Measurements from ENCODE around the gene UBQLN1.

The UBQLN1 gene

DNA sequence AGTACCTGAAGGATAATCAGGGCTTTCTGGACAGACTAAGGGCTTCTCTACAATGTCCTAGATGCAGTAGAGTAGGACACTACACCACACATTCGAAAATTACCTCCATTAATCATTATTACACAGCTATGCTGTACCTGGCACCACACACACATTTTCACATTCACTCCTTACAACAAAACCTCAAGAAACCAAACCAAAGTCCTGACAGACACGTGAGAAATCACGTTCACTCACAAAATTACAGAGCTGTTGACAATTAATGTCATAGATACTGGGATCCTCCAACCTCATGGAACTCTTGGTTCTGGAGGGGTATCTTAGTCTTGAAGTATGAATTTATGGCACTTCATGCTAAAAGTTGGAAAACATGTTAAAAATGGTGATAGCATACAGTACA, 16.3 kb downstream of the UBQLN1 start:
- Histone ChIP-seq H3K4me3 (ENCODE audit: extremely low read depth, insufficient read depth, low read length, poor library complexity, severe bottlenecking) (no peak overlapping the region), H3K27ac (ENCODE audit: low read depth, low read length, severe bottlenecking) (no peak overlapping the region), H3K36me3 (ENCODE audit: control insufficient read depth, insufficient read depth, low read length) (peaks cover 4% of the 10 kb centered on the region), H3K4me1 (ENCODE audit: control insufficient read depth, insufficient read depth, low read length, poor library complexity, severe bottlenecking) (no peaks in the 10 kb centered on the region), H3K9me3 (ENCODE audit: control insufficient read depth, low read length) (no peaks in the 10 kb centered on the region)
- 100% methylated on average over 1 of the region's 3 CpGs for WGBS, 2 experiments (ENCODE audit: insufficient coverage in 2 of 2)

DNA sequence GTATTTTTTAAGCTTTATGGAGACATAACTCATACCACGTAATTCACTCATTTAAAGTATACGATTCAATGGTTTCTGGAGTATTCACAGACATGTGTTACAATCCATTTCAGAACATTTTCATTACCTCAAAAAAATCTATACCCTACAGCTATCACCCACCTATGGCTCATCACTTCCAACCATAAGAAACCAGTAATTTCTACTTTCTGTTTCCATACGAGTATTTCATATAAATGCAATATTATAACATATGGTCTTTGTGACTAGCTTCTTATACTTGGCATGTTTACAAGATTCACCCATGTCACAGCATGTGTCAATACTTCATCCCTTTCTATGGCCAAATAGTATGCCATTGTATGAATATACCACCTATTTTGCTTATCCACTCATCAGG, 18.8 kb downstream of the UBQLN1 start:
- Histone ChIP-seq H3K4me3 (ENCODE audit: extremely low read depth, insufficient read depth, low read length, poor library complexity, severe bottlenecking) (no peak overlapping the region), H3K36me3 (ENCODE audit: control insufficient read depth, insufficient read depth, low read length) (peaks cover 14% of the 10 kb centered on the region)
- WGBS, 2 experiments (ENCODE audit: insufficient coverage in 2 of 2): 83 to 93% methylated on average over 2 of the region's 3 CpGs

DNA sequence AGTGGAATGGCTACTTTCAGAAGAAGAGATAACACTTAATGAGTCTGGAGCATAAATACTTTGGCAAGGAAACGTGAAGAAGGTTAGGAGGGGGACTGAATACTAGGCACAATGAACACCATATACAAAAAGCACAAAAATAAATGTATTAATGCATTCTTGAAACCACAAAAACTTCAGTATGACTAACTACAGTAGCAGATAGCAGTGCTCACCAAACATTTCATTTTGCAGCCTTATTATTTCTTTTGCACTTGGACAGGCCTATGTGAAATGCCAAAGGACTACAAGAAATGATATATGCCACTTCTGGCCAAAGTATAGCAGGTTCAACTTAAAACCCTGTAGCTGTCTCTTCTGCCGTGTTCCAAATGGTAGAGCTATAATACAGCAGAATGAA, 26.3 kb downstream of the UBQLN1 start:
- H3K27ac ChIP-seq (ENCODE audit: low read depth, low read length, severe bottlenecking): no peak overlapping the region
- no peaks in the 10 kb centered on the region for H3K4me1 ChIP-seq (ENCODE audit: control insufficient read depth, insufficient read depth, low read length, poor library complexity, severe bottlenecking)
- no peaks in the 10 kb centered on the region for H3K9me3 ChIP-seq (ENCODE audit: control insufficient read depth, low read length)
- 67 to 75% methylated on average over 1 of the region's 2 CpGs for WGBS, 2 experiments (ENCODE audit: insufficient coverage in 2 of 2)
- peaks cover 66% of the 10 kb centered on the region for H3K36me3 ChIP-seq (ENCODE audit: control insufficient read depth, insufficient read depth, low read length)
- H3K4me3 ChIP-seq (ENCODE audit: extremely low read depth, insufficient read depth, low read length, poor library complexity, severe bottlenecking): no peak overlapping the region

More for the DNA sequence above, 18.8 kb downstream of the UBQLN1 start:
- H3K9me3 ChIP-seq (ENCODE audit: control insufficient read depth, low read length): no peaks in the 10 kb centered on the region
- H3K27ac ChIP-seq (ENCODE audit: low read depth, low read length, severe bottlenecking): no peak overlapping the region
- no peaks in the 10 kb centered on the region for H3K4me1 ChIP-seq (ENCODE audit: control insufficient read depth, insufficient read depth, low read length, poor library complexity, severe bottlenecking)

DNA sequence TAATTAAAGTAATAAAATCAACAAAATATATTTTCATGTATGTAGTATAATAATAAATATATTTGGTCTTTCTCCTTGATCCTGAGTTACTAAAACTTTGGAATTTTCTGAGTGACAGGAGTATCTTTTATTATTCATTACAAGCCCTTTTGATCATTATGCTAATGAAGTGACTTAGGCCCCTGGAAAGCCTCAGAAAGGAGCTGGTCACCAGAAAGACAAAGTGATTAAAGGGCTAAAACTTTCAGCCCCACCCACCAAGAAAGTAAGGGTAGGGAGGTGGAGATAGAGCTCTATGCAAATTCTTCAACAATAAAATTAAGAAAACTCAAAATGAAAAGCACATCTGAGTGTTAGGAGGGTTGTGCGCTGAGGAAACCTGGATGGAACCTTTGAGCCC, 27.5 kb downstream of the UBQLN1 start:
- no CpG with 5 or more reads among the region's 1 CpG for WGBS, 2 experiments (ENCODE audit: insufficient coverage in 2 of 2)

DNA sequence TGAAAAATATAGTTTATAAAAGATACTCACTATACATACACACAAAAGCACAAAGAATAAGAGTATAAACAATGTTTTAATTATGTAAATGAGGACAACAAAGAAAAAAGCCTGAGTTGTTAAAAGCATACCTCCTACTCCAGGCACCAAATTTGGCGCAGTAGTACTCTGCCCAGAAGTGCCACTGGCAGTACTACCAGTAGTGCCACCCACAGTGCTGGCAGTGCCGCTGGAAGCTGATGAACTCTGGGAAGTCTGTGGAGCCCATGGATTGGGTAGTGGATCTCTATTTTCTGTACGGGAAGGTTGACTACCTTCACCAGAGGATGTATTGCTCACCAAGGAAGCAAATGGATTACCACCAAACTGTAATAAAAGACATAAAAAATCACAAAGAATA, 30.2 kb downstream of the UBQLN1 start:
- no CpG with 5 or more reads among the region's 3 CpGs for WGBS, 2 experiments (ENCODE audit: insufficient coverage in 2 of 2)
- Histone ChIP-seq H3K4me3 (ENCODE audit: extremely low read depth, insufficient read depth, low read length, poor library complexity, severe bottlenecking) (no peak overlapping the region), H3K27ac (ENCODE audit: low read depth, low read length, severe bottlenecking) (no peak overlapping the region), H3K9me3 (ENCODE audit: control insufficient read depth, low read length) (no peaks in the 10 kb centered on the region), H3K36me3 (ENCODE audit: control insufficient read depth, insufficient read depth, low read length) (peaks cover 81% of the 10 kb centered on the region), H3K4me1 (ENCODE audit: control insufficient read depth, insufficient read depth, low read length, poor library complexity, severe bottlenecking) (no peaks in the 10 kb centered on the region)

More for the DNA sequence above, 27.5 kb downstream of the UBQLN1 start:
- Histone ChIP-seq H3K36me3 (ENCODE audit: control insufficient read depth, insufficient read depth, low read length) (peaks cover 75% of the 10 kb centered on the region), H3K27ac (ENCODE audit: low read depth, low read length, severe bottlenecking) (no peak overlapping the region), H3K4me3 (ENCODE audit: extremely low read depth, insufficient read depth, low read length, poor library complexity, severe bottlenecking) (no peak overlapping the region), H3K9me3 (ENCODE audit: control insufficient read depth, low read length) (no peaks in the 10 kb centered on the region), H3K4me1 (ENCODE audit: control insufficient read depth, insufficient read depth, low read length, poor library complexity, severe bottlenecking) (no peaks in the 10 kb centered on the region)

DNA sequence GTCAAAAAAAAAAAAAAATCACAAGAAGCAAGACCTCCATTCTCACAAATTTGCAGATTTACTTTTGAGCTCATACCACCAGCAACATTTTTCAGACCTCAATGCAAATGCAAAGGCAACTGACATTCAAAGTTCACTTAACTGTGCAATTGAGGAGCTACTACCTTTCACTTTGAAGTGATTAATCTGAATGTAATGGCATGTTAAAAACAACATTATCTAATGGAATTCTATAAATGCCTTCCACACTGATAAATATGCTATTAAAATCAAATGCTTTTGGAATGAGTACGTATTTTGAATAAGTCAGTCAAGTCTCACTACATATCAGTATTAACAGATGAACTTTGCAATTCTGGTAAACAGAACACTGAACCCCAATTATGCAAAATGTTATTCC, 32.3 kb downstream of the UBQLN1 start:
- H3K36me3 ChIP-seq (ENCODE audit: control insufficient read depth, insufficient read depth, low read length): peaks cover 73% of the 10 kb centered on the region

DNA sequence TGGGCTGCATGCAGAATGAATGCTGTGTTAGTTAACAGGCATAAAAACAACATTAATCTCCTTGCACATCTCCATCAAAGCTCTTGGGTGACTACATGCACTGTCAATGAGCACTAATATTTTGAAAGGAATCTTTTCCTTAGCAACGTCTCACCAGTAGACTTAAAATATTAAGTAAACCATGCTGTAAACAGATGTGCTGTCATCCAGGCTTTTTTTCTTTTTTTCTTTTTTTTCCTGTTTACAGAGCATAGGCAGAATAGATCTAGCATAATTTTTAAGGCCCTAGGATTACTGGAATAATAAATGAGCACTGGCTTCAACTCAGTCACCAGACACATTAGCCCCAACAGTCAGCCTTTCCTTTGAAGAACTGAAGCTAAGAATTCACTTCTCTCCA, 36.3 kb downstream of the UBQLN1 start:
- no peak overlapping the region for H3K4me3 ChIP-seq (ENCODE audit: extremely low read depth, insufficient read depth, low read length, poor library complexity, severe bottlenecking)
- 100% methylated on average over 1 of the region's 1 CpG; no CpG with 5 or more reads in 1 of the 2 experiments for WGBS, 2 experiments (ENCODE audit: insufficient coverage in 2 of 2)
- peaks cover 62% of the 10 kb centered on the region for H3K36me3 ChIP-seq (ENCODE audit: control insufficient read depth, insufficient read depth, low read length)
- H3K9me3 ChIP-seq (ENCODE audit: control insufficient read depth, low read length): no peaks in the 10 kb centered on the region
- no peaks in the 10 kb centered on the region for H3K4me1 ChIP-seq (ENCODE audit: control insufficient read depth, insufficient read depth, low read length, poor library complexity, severe bottlenecking)
- H3K27ac ChIP-seq (ENCODE audit: low read depth, low read length, severe bottlenecking): no peak overlapping the region

More for the DNA sequence above, 32.3 kb downstream of the UBQLN1 start:
- Histone ChIP-seq H3K27ac (ENCODE audit: low read depth, low read length, severe bottlenecking) (no peak overlapping the region), H3K4me3 (ENCODE audit: extremely low read depth, insufficient read depth, low read length, poor library complexity, severe bottlenecking) (no peak overlapping the region), H3K4me1 (ENCODE audit: control insufficient read depth, insufficient read depth, low read length, poor library complexity, severe bottlenecking) (no peaks in the 10 kb centered on the region), H3K9me3 (ENCODE audit: control insufficient read depth, low read length) (no peaks in the 10 kb centered on the region)
- 100% methylated on average over 1 of the region's 1 CpG; no CpG with 5 or more reads in 1 of the 2 experiments for WGBS, 2 experiments (ENCODE audit: insufficient coverage in 2 of 2)

DNA sequence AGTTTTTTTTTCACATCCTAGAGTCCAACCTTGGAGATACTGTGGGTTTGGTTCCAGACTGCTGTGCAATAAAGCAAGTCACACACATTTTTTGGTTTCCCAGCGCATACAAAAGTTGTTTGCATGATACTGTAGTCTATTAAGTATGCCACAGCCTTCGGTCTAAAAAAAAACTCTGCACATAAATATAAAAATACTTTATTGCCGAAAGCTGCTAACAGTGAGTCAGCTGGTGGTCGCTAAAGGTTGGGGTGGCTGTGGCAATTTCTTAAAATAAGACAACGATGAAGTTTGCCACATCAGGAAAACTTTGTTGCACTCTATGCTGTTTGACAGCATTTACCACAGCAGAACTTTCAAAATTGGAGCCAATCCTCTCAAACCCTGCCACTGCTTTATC, 37.4 kb downstream of the UBQLN1 start:
- Histone ChIP-seq H3K36me3 (ENCODE audit: control insufficient read depth, insufficient read depth, low read length) (peaks cover 64% of the 10 kb centered on the region), H3K9me3 (ENCODE audit: control insufficient read depth, low read length) (no peaks in the 10 kb centered on the region), H3K4me1 (ENCODE audit: control insufficient read depth, insufficient read depth, low read length, poor library complexity, severe bottlenecking) (no peaks in the 10 kb centered on the region), H3K27ac (ENCODE audit: low read depth, low read length, severe bottlenecking) (no peak overlapping the region), H3K4me3 (ENCODE audit: extremely low read depth, insufficient read depth, low read length, poor library complexity, severe bottlenecking) (no peak overlapping the region)
- WGBS, 2 experiments (ENCODE audit: insufficient coverage in 2 of 2): 82 to 83% methylated on average over 1 to 2 of the region's 5 CpGs

DNA sequence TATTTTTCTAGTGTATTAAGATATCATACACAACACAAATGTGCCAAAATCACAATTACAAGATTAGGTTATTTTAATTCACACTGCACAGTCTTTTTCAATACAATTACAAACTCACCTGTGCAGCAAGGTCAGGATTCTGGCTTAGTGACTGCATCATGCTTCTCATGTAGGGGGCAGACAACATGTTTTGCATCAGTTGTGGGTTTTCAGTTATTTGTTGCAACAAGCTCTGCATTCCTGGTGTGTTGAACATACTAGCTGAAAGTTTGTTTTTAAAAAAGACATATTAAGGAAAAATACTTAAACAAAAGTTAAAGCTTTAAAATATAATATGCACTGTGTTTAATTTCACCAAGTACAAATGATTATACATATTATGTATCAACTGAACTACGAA, 38.7 kb downstream of the UBQLN1 start:
- no peaks in the 10 kb centered on the region for H3K9me3 ChIP-seq (ENCODE audit: control insufficient read depth, low read length)
- no CpG with 5 or more reads among the region's 1 CpG for WGBS, 2 experiments (ENCODE audit: insufficient coverage in 2 of 2)
- no peaks in the 10 kb centered on the region for H3K4me1 ChIP-seq (ENCODE audit: control insufficient read depth, insufficient read depth, low read length, poor library complexity, severe bottlenecking)
- H3K4me3 ChIP-seq (ENCODE audit: extremely low read depth, insufficient read depth, low read length, poor library complexity, severe bottlenecking): no peak overlapping the region
- H3K36me3 ChIP-seq (ENCODE audit: control insufficient read depth, insufficient read depth, low read length): peaks cover 71% of the 10 kb centered on the region
- H3K27ac ChIP-seq (ENCODE audit: low read depth, low read length, severe bottlenecking): no peak overlapping the region

DNA sequence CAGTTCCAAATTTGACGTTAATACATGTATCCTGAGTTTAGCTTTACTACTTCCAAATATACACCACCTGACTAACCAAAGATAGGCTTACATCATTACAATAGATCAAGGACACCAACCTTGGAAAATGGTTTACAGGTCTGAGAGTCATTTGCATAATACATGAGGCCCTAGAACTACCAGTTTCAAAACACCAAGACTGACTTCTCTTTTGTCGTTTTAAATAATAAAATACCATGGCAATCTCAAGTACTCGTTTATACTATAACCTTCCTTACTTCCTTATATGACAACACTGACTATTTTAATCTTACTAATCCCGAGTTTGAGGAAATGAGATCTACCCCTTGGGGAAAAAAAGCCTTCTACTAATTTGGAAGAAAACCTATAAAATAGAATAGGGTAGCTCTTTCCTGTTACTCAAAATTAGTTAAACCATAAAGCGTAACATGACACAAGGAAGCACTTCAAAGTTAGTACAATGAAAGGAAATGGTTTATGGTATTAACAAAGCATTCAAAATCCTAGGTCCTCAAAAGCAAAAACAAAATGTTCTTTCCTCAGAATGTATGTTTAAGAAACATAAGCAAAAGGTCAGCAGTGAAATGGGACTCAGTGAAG, 42.1 kb downstream of the UBQLN1 start:
- Histone ChIP-seq H3K36me3 (ENCODE audit: control insufficient read depth, insufficient read depth, low read length) (peaks cover 81% of the 10 kb centered on the region), H3K4me3 (ENCODE audit: extremely low read depth, insufficient read depth, low read length, poor library complexity, severe bottlenecking) (no peak overlapping the region), H3K9me3 (ENCODE audit: control insufficient read depth, low read length) (no peaks in the 10 kb centered on the region), H3K4me1 (ENCODE audit: control insufficient read depth, insufficient read depth, low read length, poor library complexity, severe bottlenecking) (no peaks in the 10 kb centered on the region), H3K27ac (ENCODE audit: low read depth, low read length, severe bottlenecking) (no peak overlapping the region)
- WGBS, 2 experiments (ENCODE audit: insufficient coverage in 2 of 2): 92 to 96% methylated on average over 1 to 3 of the region's 5 CpGs

DNA sequence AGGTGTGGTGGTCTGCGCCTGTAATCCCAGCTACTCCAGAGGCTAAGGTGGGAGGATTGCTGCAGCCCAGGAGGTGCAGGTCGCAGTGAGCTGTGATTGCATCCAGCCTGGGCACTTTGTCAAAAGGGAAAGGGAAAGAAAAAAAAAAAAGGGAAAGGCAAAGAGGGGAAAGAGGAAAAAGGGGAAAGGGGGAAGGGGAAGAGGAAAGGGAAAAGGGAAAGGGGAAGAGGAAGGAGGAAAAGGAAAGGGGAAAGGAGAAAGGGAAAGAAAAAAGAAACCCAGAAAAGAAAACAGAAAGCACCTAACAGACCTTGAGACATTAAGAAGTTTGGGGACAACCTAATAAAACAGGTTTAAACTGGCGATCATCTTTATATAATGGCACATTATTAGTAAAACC, 44.8 kb downstream of the UBQLN1 start:
- no peaks in the 10 kb centered on the region for H3K4me1 ChIP-seq (ENCODE audit: control insufficient read depth, insufficient read depth, low read length, poor library complexity, severe bottlenecking)
- no peak overlapping the region for H3K4me3 ChIP-seq (ENCODE audit: extremely low read depth, insufficient read depth, low read length, poor library complexity, severe bottlenecking)
- H3K36me3 ChIP-seq (ENCODE audit: control insufficient read depth, insufficient read depth, low read length): peaks cover 88% of the 10 kb centered on the region

More for the DNA sequence above, 44.8 kb downstream of the UBQLN1 start:
- no peak overlapping the region for H3K27ac ChIP-seq (ENCODE audit: low read depth, low read length, severe bottlenecking)
- WGBS, 2 experiments (ENCODE audit: insufficient coverage in 2 of 2): 94 to 95% methylated on average over 2 of the region's 3 CpGs
- H3K9me3 ChIP-seq (ENCODE audit: control insufficient read depth, low read length): no peaks in the 10 kb centered on the region
